Astrocyte (in vitro differentiated cells and primary cell): Measurements from ENCODE around the gene PNMA1. TPM values are rescaled to one million over a fixed set of nuclear protein-coding genes. Genes with fewer than 3 reads are reported as not detected.

Experiments used
- DNase-seq: peaks from one replicate; pipeline ENCODE4 v3.0.0-alpha.2; 2010; ENCODE audit warnings: low read depth
- FAIRE-seq: peaks from 2 replicates; lab custom pipeline; 2011; peaks lifted over from hg19 to GRCh38; lab: Jason Lieb, UNC
- H2AFZ ChIP-seq: 2 replicates; pipeline ENCODE4 v1.6.0; 2012; ENCODE audit warnings: low read depth, low read length, inconsistent platforms
- H3K27ac ChIP-seq: 2 replicates; pipeline ENCODE4 v1.5.1; 2011; ENCODE audit warnings: low read depth, low read length, inconsistent platforms
- H3K27me3 ChIP-seq: 2 replicates; pipeline ENCODE4 v1.6.0; 2011; ENCODE audit warnings: low read length, inconsistent platforms; ENCODE audit not compliant: insufficient read depth
- H3K36me3 ChIP-seq: 2 replicates; pipeline ENCODE4 v1.5.1; 2011; ENCODE audit warnings: low read length, inconsistent platforms; ENCODE audit not compliant: insufficient read depth
- H3K4me1 ChIP-seq: 2 replicates; pipeline ENCODE4 v1.5.1; 2011; ENCODE audit warnings: low read length, inconsistent platforms; ENCODE audit not compliant: insufficient read depth
- H3K4me2 ChIP-seq: 2 replicates; pipeline ENCODE4 v1.6.0; 2012; ENCODE audit warnings: low read length, inconsistent platforms
- H3K4me3 ChIP-seq: 2 replicates; pipeline ENCODE4 v1.5.1; 2011; ENCODE audit warnings: low read depth, mild to moderate bottlenecking, low read length, inconsistent platforms; ENCODE audit not compliant: insufficient read depth
- H3K79me2 ChIP-seq: 2 replicates; pipeline ENCODE4 v1.6.0; 2012; ENCODE audit warnings: mild to moderate bottlenecking, low read length, inconsistent platforms; ENCODE audit not compliant: insufficient read depth
- H3K9ac ChIP-seq: 2 replicates; pipeline ENCODE4 v1.6.0; 2012; ENCODE audit warnings: mild to moderate bottlenecking, low read length, inconsistent platforms
- H3K9me3 ChIP-seq: 2 replicates; pipeline ENCODE4 v1.5.1; 2012; ENCODE audit warnings: low read depth, mild to moderate bottlenecking, low read length, inconsistent platforms; ENCODE audit not compliant: insufficient read depth
- H4K20me1 ChIP-seq: 2 replicates; pipeline ENCODE4 v1.6.0; 2012; ENCODE audit warnings: low read length, inconsistent platforms; ENCODE audit not compliant: insufficient read depth
- H3K27ac Mint-ChIP-seq: one replicate; pipeline ENCODE4 v1.8.0; 2021; ENCODE audit warnings: mild to moderate bottlenecking, mixed read lengths; ENCODE audit not compliant: unreplicated experiment
- H3K27me3 Mint-ChIP-seq: one replicate; pipeline ENCODE4 v1.8.0; 2021; ENCODE audit warnings: low read depth, mixed read lengths; ENCODE audit not compliant: unreplicated experiment
- H3K36me3 Mint-ChIP-seq: one replicate; pipeline ENCODE4 v1.8.0; 2021; ENCODE audit warnings: low read depth, mixed read lengths; ENCODE audit not compliant: unreplicated experiment
- H3K4me1 Mint-ChIP-seq: one replicate; pipeline ENCODE4 v1.8.0; 2021; ENCODE audit warnings: low read depth, mixed read lengths; ENCODE audit not compliant: unreplicated experiment
- H3K4me3 Mint-ChIP-seq: one replicate; pipeline ENCODE4 v1.8.0; 2021; ENCODE audit warnings: mild to moderate bottlenecking, moderate library complexity, mixed read lengths; ENCODE audit not compliant: unreplicated experiment
- H3K9me3 Mint-ChIP-seq: one replicate; pipeline ENCODE4 v1.8.0; 2021; ENCODE audit warnings: mild to moderate bottlenecking, mixed read lengths; ENCODE audit not compliant: unreplicated experiment
- EZH2 ChIP-seq: IDR thresholded peaks from 2 replicates; pipeline ENCODE4 v1.6.1; 2012; ENCODE audit warnings: mild to moderate bottlenecking, low read length, inconsistent platforms; ENCODE audit not compliant: insufficient read depth
- total RNA-seq: library from RNA; stranded (reverse); gene quantifications from 2 replicates; pipeline ENCODE4 v1.2.1, GENCODE V29; 2021
- TF ChIP-seq, protein P1 (sequence below): IDR thresholded peaks from 2 replicates; pipeline ENCODE4 v1.5.1; 2011; ENCODE audit warnings: low read depth, mild to moderate bottlenecking, inconsistent platforms, low read length, moderate library complexity; ENCODE audit not compliant: insufficient read depth

Gene PNMA1
- total RNA-seq, 1 donor from 2014 or later: 67.4 TPM

DNA sequence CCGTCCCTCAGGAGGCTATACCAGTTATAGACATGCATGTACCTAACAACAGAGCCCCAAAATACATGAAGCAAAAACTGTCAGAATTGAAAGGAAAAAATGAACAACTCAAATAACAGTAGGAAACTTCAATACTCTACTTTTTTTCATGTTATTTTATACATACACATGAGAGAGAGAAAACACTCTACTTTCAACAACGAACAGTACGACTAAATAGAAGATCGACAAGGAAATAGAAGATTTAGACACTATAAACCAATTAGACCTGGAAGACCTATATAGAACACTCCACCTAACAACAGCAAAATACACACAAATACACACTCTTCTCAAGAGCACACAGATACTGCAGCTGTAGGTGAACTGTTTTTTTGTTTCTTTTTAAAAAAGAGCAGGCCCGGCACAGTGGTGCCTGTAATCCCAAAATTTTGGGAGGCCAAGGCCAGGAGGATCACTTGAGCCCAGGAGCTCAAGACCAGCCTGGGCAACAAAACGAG is 34.7 kb upstream of the PNMA1 start:
- Histone ChIP-seq H3K4me2 (no peak overlapping the region), H3K36me3 (no peaks in the 10 kb centered on the region), H3K27me3 (no peaks in the 10 kb centered on the region), H3K4me3 (no peak overlapping the region), H3K9ac (no peak overlapping the region), H3K4me1 (peaks cover 45% of the 10 kb centered on the region), H3K27ac (no peak overlapping the region), H4K20me1 (peaks cover 99% of the 10 kb centered on the region), H2AFZ (no peak overlapping the region), H3K9me3 (no peaks in the 10 kb centered on the region), H3K79me2 (peaks cover 99% of the 10 kb centered on the region)
- FAIRE-seq: no peak
- no peak overlapping the region for H3K27ac Mint-ChIP-seq
- TF ChIP-seq, protein P1, sequence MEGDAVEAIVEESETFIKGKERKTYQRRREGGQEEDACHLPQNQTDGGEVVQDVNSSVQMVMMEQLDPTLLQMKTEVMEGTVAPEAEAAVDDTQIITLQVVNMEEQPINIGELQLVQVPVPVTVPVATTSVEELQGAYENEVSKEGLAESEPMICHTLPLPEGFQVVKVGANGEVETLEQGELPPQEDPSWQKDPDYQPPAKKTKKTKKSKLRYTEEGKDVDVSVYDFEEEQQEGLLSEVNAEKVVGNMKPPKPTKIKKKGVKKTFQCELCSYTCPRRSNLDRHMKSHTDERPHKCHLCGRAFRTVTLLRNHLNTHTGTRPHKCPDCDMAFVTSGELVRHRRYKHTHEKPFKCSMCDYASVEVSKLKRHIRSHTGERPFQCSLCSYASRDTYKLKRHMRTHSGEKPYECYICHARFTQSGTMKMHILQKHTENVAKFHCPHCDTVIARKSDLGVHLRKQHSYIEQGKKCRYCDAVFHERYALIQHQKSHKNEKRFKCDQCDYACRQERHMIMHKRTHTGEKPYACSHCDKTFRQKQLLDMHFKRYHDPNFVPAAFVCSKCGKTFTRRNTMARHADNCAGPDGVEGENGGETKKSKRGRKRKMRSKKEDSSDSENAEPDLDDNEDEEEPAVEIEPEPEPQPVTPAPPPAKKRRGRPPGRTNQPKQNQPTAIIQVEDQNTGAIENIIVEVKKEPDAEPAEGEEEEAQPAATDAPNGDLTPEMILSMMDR: no peak
- no peak for TF ChIP-seq EZH2
- peaks cover 53% of the 10 kb centered on the region for H3K4me1 Mint-ChIP-seq
- no peak for DNase-seq
- H3K4me3 Mint-ChIP-seq: no peak overlapping the region
- no peaks in the 10 kb centered on the region for H3K9me3 Mint-ChIP-seq
- peaks cover 2% of the 10 kb centered on the region for H3K36me3 Mint-ChIP-seq
- no peaks in the 10 kb centered on the region for H3K27me3 Mint-ChIP-seq

DNA sequence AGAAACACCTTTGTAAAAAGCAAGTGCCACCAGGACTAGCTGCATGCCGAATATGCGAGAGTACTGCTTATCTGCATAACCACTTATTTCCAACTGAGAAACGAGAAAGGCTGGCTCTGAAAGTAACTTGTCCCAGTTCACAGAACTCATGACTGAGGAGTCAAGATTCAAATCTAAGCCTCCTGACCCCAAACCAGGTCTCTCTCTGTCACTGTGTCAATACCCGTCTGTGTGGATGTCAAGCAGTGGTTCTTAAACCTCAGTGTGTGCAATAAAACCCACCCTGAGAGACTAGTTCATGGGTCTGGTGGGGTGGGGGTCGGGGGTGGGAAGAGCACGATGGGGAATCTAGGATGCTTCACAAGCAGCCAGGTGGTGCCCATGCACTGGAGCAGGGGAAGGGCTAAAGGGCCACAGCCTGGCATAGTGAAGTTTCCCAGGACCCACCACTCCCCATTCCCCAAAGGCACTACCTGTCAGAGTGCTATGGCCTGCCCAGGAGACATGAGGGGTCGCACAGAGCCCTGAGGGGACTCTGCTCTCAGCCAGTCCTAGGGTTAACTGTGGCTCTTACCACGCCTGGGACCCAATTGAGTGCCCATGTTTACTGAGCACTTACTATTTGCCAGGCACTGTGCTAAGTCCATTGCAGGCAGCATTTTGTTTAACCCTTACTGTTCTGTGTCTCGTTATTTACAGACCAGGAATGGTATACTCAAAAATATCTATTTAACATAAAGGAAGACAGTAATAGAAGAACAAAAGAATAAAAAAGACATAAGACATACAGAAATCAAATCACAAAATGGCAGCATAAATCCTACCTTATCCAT is 33.4 kb upstream of the PNMA1 start:
- Histone ChIP-seq H3K4me1 (peaks cover 45% of the 10 kb centered on the region), H3K79me2 (peaks cover 99% of the 10 kb centered on the region), H4K20me1 (peaks cover 99% of the 10 kb centered on the region), H3K36me3 (no peaks in the 10 kb centered on the region), H3K27ac (no peak overlapping the region), H2AFZ (no peak overlapping the region), H3K9me3 (no peaks in the 10 kb centered on the region), H3K9ac (no peak overlapping the region), H3K4me2 (no peak overlapping the region), H3K27me3 (no peaks in the 10 kb centered on the region), H3K4me3 (no peak overlapping the region)
- Mint-ChIP-seq H3K4me1 (peaks cover 52% of the 10 kb centered on the region), H3K27me3 (no peaks in the 10 kb centered on the region), H3K36me3 (peaks cover 2% of the 10 kb centered on the region), H3K4me3 (no peak overlapping the region), H3K27ac (no peak overlapping the region), H3K9me3 (no peaks in the 10 kb centered on the region)
- DNase-seq (no peak), FAIRE-seq (no peak)
- TF ChIP-seq EZH2: no peak
- TF ChIP-seq, protein P1: no peak
